GM12878 (cell line): ENCODE data around the gene POU5F1. TPM values are rescaled to one million over a fixed set of nuclear protein-coding genes. Genes with fewer than 3 reads are reported as not detected.

Experiments used
- ATAC-seq: fragments of 200-7000 bp; cut with Tn5 transposase; 3 replicates; pipeline ENCODE4 v1.9.1; 2020; ENCODE audit warnings: mild to moderate bottlenecking, moderate library complexity
- BruUV-seq: library from RNA; stranded (reverse); fragments of 400-500 nt; replicated peaks from 2 replicates; lab custom pipeline; 2021; lab: Mats Ljungman, UMichigan
- CTCF ChIA-PET: fragments of 300-600 bp; sonication (Branson Sonifier 250); formaldehyde crosslinking; extraction: SDS; loops from one replicate; lab custom pipeline; 2021; ENCODE audit warnings: inconsistent platforms; lab: Yijun Ruan, JAX
- POLR2A ChIA-PET: fragments of 350-600 bp; formaldehyde crosslinking; extraction: SDS; loops from one replicate; lab custom pipeline; 2021; ENCODE audit warnings: inconsistent platforms; lab: Charles Lee
- RAD21 ChIA-PET: fragments of 300-600 bp; sonication (Branson Sonifier 250); formaldehyde crosslinking; loops from one replicate; lab custom pipeline; 2023; ENCODE audit warnings: antibody characterized with exemption; ENCODE audit not compliant: unreplicated experiment; lab: Charles Lee
- SMC1A ChIA-PET: fragments of 300-600 bp; sonication (Branson Sonifier 250); formaldehyde crosslinking; loops from one replicate; lab custom pipeline; 2023; ENCODE audit not compliant: unreplicated experiment, uncharacterized antibody; lab: Charles Lee
- DNase-seq: peaks from one replicate; pipeline ENCODE4 v3.0.0-alpha.2; 2011; ENCODE audit warnings: low read depth, low spot score
- FAIRE-seq: peaks from 3 replicates; lab custom pipeline; 2011; peaks lifted over from hg19 to GRCh38; lab: Jason Lieb, UNC
- H2AFZ ChIP-seq: 2 replicates; pipeline ENCODE4 v1.6.0; 2011; ENCODE audit warnings: low read depth, low read length, control low read depth; ENCODE audit not compliant: control insufficient read depth
- H3K27ac ChIP-seq: 2 replicates; pipeline ENCODE4 v1.5.1; 2011; ENCODE audit warnings: control low read depth; ENCODE audit not compliant: control insufficient read depth, insufficient read depth
- H3K27me3 ChIP-seq, 2 experiments: replicated peaks in 1 of 2; 2 replicates each; pipeline versions ENCODE4 v1.6.0 to v1.6.1; 2011; ENCODE audit warnings: low read length in 1 of 2; ENCODE audit not compliant: control insufficient read depth in 2 of 2, insufficient read depth in 2 of 2
- H3K36me3 ChIP-seq, 2 experiments: 2 replicates each; pipeline ENCODE4 v1.5.1; 2011; ENCODE audit warnings: low read length in 1 of 2; ENCODE audit not compliant: control insufficient read depth in 2 of 2, insufficient read depth in 2 of 2
- H3K4me1 ChIP-seq: 2 replicates; pipeline ENCODE4 v1.6.1; 2011; ENCODE audit warnings: mild to moderate bottlenecking, low read length, moderate library complexity, mixed read lengths; ENCODE audit not compliant: control insufficient read depth, insufficient read depth
- H3K4me2 ChIP-seq: 2 replicates; pipeline ENCODE4 v1.6.0; 2011; ENCODE audit warnings: control low read depth; ENCODE audit not compliant: control insufficient read depth, insufficient read depth
- H3K4me3 ChIP-seq: fragments of 200-600 bp; sonication (generic); 2 replicates; pipeline ENCODE4 v1.5.1; 2016
- H3K79me2 ChIP-seq: 2 replicates; pipeline ENCODE4 v1.6.0; 2011; ENCODE audit warnings: low read length; ENCODE audit not compliant: control insufficient read depth, insufficient read depth
- H3K9ac ChIP-seq: 2 replicates; pipeline ENCODE4 v1.8.0; 2011; ENCODE audit warnings: low read length, control low read depth, mixed read lengths; ENCODE audit not compliant: control insufficient read depth, insufficient read depth
- H3K9me3 ChIP-seq: replicated peaks from 3 replicates; pipeline ENCODE4 v1.5.1; 2011; ENCODE audit warnings: mild to moderate bottlenecking, low read length; ENCODE audit not compliant: control insufficient read depth, insufficient read depth
- H4K20me1 ChIP-seq: 2 replicates; pipeline ENCODE4 v1.6.0; 2011; ENCODE audit not compliant: control insufficient read depth, insufficient read depth
- CEBPB ChIP-seq, 2 experiments: fragments of 150-350 bp in 1 of 2; IDR thresholded peaks; 2 replicates each; pipeline ENCODE4 v1.6.1; 2012 to 2014; ENCODE audit warnings: low read depth in 2 of 2, low read length in 2 of 2, borderline replicate concordance in 1 of 2, inconsistent platforms in 1 of 2
- DPF2 ChIP-seq: fragments of 450-650 bp; IDR thresholded peaks from 2 replicates; pipeline ENCODE4 v1.6.1; 2017; ENCODE audit warnings: mild to moderate bottlenecking
- EP300 ChIP-seq, 2 experiments: fragments of 150-350 bp in 1 of 2; IDR thresholded peaks; 2 replicates each; pipeline ENCODE4 v1.6.1; 2011 to 2012; ENCODE audit warnings: low read depth in 2 of 2, low read length in 2 of 2, borderline replicate concordance in 1 of 2, improper control_type of control experiment in 1 of 2, inconsistent platforms in 1 of 2; ENCODE audit not compliant: control insufficient read depth in 1 of 2
- IRF4 ChIP-seq: IDR thresholded peaks from 2 replicates; pipeline ENCODE4 v1.6.1; 2011; ENCODE audit warnings: low read depth, low read length
- MYB ChIP-seq: fragments of 150-350 bp; IDR thresholded peaks from 2 replicates; pipeline ENCODE4 v1.6.1; 2014; ENCODE audit warnings: mild to moderate bottlenecking, low read depth, low read length, borderline replicate concordance
- RBBP5 ChIP-seq: fragments of 200-600 bp; sonication (generic); conservative IDR thresholded peaks from 2 replicates; pipeline ENCODE4 v1.6.1; 2016
- SPI1 ChIP-seq: IDR thresholded peaks from 2 replicates; pipeline ENCODE4 v1.6.1; 2011; ENCODE audit warnings: low read depth, mild to moderate bottlenecking, low read length, moderate library complexity, borderline replicate concordance; ENCODE audit not compliant: insufficient read depth
- ZNF24 ChIP-seq: fragments of 450-650 bp; IDR thresholded peaks from 2 replicates; pipeline ENCODE4 v1.6.1; 2017; ENCODE audit warnings: antibody characterized with exemption, mild to moderate bottlenecking
- WGBS: methylation state at CpG from one replicate; pipeline ENCODE4 v1.1.6; 2016; ENCODE audit warnings: low lambda C conversion rate; ENCODE audit not compliant: insufficient replicate concordance, insufficient coverage; ENCODE audit errors: missing lambda C conversion rate; 5-methylcytosine and 5-hydroxymethylcytosine counted together
- in situ Hi-C: fragments of 300-500 bp; cut with MboI; formaldehyde crosslinking; loops from 9 replicates; pipeline ENCODE4 v1.14.3; 2018; ENCODE audit warnings: mixed read lengths
- intact Hi-C: fragments of 100-400 bp; cut with micrococcal nuclease; formaldehyde crosslinking; loops from one replicate; pipeline ENCODE4 v1.14.2; 2022; ENCODE audit not compliant: unreplicated experiment
- polyA plus RNA-seq, 11 experiments: library from polyadenylated mRNA; depleted of rRNA in 4 of 11; unstranded in 6 of 11; stranded (reverse) in 5 of 11; fragments of >200 nt; fragmentation: Nextera tagmentation in 4 of 11; fragmentation: Illumina TruSeq in 1 of 11; extraction: Ambion mirVana in 4 of 11; extraction: Trizol in 1 of 11; gene quantifications; 1 replicate in 1 of 11; 2 replicates in 10 of 11; pipeline versions ENCODE4 v1.2.1 to v1.2.3, GENCODE V29; 2011 to 2016; ENCODE audit warnings: inconsistent platforms in 2 of 11, missing spikeins in 2 of 11, low read depth in 1 of 11
- total RNA-seq, 4 experiments: library from RNA; depleted of rRNA in 3 of 4; stranded (reverse); fragments of >200 nt in 3 of 4; fragmentation: Illumina TruSeq in 1 of 4; extraction: Trizol in 1 of 4; gene quantifications; 2 replicates each; pipeline versions ENCODE4 v1.2.1 to v1.2.3, GENCODE V29; 2013 to 2021
- TF ChIP-seq, protein P1 (sequence below): IDR thresholded peaks from 2 replicates; pipeline ENCODE4 v1.6.1; 2011; ENCODE audit warnings: low read depth, mild to moderate bottlenecking, low read length, moderate library complexity, borderline replicate concordance; ENCODE audit errors: extremely low read depth
- TF ChIP-seq, protein P2 (sequence below): fragments of 450-650 bp; IDR thresholded peaks from 2 replicates; pipeline ENCODE4 v1.6.1; 2017; ENCODE audit warnings: antibody characterized with exemption, mild to moderate bottlenecking, moderate library complexity
- TF ChIP-seq, protein P3 (sequence below): IDR thresholded peaks from 2 replicates; pipeline ENCODE4 v1.6.1; 2012; ENCODE audit warnings: low read depth, low read length, improper control_type of control experiment
- TF ChIP-seq, protein P4 (sequence below), 3 experiments: IDR thresholded peaks in 2 of 3; conservative IDR thresholded peaks in 1 of 3; 2 replicates each; pipeline ENCODE4 v1.5.1; 2011; ENCODE audit warnings: low read depth in 3 of 3, low read length in 3 of 3, mild to moderate bottlenecking in 3 of 3, control low read depth in 2 of 3, moderate library complexity in 2 of 3, inconsistent platforms in 1 of 3, mixed read lengths in 1 of 3; ENCODE audit not compliant: control insufficient read depth in 2 of 3, insufficient read depth in 1 of 3; ENCODE audit errors: extremely low read depth in 1 of 3

Gene POU5F1
- total and polyA plus RNA-seq, 10 of the 15 experiments (the other 5 are each of a cell fraction or from before 2014, with no cell fraction given) = 1.4 to 5.5 (median 3.2) TPM

DNA sequence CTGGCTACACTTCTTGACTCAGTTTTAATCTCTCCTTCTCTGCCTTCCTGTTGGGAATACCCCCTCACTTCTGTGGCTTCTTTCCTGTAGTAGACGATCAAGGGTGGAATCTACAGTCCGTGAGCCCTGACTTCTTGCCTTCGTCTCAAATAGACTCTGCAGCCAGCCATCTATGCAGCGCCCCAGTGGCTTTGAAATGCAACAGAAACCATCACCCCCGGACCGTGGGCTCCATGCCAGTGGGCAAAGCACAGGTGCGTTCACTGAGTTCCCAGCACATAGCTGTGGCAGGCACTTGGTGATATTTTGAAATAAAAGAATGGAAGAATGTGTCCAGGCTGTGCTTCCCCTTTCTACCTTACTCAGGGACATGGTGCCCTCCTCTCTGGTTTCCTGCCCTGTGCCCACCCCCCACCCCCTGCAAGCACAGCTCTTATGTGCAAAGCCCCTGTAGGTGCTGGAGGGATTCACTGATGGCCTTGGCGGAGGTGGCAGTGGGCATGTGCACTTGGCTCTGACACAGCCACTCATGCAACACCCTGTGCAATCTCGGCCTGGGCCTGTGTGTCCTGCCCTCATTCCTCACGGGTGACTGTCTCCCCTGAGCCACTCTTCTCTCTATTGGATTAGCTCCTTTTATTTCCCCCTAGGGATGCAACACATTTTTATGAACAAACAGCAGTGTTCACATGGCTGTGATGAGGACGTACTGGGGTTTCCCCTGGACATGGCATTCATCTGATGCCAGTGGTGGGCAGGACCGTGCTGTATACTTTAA, 44.7 kb downstream of the POU5F1 start:
- H4K20me1 ChIP-seq = no peaks in the 10 kb centered on the region
- no peak for FAIRE-seq
- ATAC-seq = peak; percentile 9; the same call in 1 of the 3 replicates
- ChIA-PET SMC1A (interaction anchor here (1.2 to 1.9 kb wide), 3 partner anchors 10 to 68 kb away, joined by 3 to 5 read pairs (median 5); no protein-coding TSS in a partner anchor), POLR2A (interaction anchor here (0.6 to 1.2 kb wide), 2 partner anchors 34 to 269 kb away, joined by 4 to 7 read pairs; no protein-coding TSS in a partner anchor), CTCF (interaction anchor here (0.5 to 22.9 kb wide), 7 partner anchors 12 to 642 kb away, joined by 3 to 326 read pairs (median 8); no protein-coding TSS in a partner anchor), RAD21 (interaction anchor here (0.7 to 2.3 kb wide), 3 partner anchors 11 to 239 kb away, joined by 3 to 8 read pairs (median 3); no protein-coding TSS in a partner anchor)
- H3K4me1 ChIP-seq = no peaks in the 10 kb centered on the region; the same call in 1 of the 2 replicates
- H3K79me2 ChIP-seq = no peaks in the 10 kb centered on the region
- intact Hi-C loops (no loop called here), in situ Hi-C loops (no loop called here)
- no peaks in the 10 kb centered on the region; a peak in 4 of 4 replicates for H3K27me3 ChIP-seq
- no TSS peak for BruUV-seq
- H3K36me3 ChIP-seq = no peaks in the 10 kb centered on the region
- H3K4me3 ChIP-seq = no peak overlapping the region
- WGBS = 11% methylated on average over 12 of the region's 12 CpGs
- H3K4me2 ChIP-seq = no peak overlapping the region
- no peak overlapping the region for H2AFZ ChIP-seq
- no peak overlapping the region for H3K9ac ChIP-seq
- H3K9me3 ChIP-seq = no peaks in the 10 kb centered on the region
- DNase-seq = no peak
- H3K27ac ChIP-seq = no peak overlapping the region
- TF ChIP-seq, protein P1, sequence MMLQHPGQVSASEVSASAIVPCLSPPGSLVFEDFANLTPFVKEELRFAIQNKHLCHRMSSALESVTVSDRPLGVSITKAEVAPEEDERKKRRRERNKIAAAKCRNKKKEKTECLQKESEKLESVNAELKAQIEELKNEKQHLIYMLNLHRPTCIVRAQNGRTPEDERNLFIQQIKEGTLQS = no peak
- TF ChIP-seq DPF2 (no peak), RBBP5 (no peak), CEBPB (IDR thresholded peaks at IDR 0.05; ENCODE audit: borderline replicate concordance in 1 of 2, low read depth in 2 of 2, low read length in 2 of 2) (no peak), ZNF24 (no peak), MYB (no peak), SPI1 (no peak), EP300 (IDR thresholded peaks at IDR 0.05; ENCODE audit: borderline replicate concordance in 1 of 2, control insufficient read depth in 1 of 2, low read depth in 2 of 2, low read length in 2 of 2) (no peak), IRF4 (no peak)
- TF ChIP-seq, protein P2, sequence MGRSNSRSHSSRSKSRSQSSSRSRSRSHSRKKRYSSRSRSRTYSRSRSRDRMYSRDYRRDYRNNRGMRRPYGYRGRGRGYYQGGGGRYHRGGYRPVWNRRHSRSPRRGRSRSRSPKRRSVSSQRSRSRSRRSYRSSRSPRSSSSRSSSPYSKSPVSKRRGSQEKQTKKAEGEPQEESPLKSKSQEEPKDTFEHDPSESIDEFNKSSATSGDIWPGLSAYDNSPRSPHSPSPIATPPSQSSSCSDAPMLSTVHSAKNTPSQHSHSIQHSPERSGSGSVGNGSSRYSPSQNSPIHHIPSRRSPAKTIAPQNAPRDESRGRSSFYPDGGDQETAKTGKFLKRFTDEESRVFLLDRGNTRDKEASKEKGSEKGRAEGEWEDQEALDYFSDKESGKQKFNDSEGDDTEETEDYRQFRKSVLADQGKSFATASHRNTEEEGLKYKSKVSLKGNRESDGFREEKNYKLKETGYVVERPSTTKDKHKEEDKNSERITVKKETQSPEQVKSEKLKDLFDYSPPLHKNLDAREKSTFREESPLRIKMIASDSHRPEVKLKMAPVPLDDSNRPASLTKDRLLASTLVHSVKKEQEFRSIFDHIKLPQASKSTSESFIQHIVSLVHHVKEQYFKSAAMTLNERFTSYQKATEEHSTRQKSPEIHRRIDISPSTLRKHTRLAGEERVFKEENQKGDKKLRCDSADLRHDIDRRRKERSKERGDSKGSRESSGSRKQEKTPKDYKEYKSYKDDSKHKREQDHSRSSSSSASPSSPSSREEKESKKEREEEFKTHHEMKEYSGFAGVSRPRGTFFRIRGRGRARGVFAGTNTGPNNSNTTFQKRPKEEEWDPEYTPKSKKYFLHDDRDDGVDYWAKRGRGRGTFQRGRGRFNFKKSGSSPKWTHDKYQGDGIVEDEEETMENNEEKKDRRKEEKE = no peak
- TF ChIP-seq, protein P3, sequence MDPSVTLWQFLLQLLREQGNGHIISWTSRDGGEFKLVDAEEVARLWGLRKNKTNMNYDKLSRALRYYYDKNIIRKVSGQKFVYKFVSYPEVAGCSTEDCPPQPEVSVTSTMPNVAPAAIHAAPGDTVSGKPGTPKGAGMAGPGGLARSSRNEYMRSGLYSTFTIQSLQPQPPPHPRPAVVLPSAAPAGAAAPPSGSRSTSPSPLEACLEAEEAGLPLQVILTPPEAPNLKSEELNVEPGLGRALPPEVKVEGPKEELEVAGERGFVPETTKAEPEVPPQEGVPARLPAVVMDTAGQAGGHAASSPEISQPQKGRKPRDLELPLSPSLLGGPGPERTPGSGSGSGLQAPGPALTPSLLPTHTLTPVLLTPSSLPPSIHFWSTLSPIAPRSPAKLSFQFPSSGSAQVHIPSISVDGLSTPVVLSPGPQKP = no peak
- TF ChIP-seq, protein P4, sequence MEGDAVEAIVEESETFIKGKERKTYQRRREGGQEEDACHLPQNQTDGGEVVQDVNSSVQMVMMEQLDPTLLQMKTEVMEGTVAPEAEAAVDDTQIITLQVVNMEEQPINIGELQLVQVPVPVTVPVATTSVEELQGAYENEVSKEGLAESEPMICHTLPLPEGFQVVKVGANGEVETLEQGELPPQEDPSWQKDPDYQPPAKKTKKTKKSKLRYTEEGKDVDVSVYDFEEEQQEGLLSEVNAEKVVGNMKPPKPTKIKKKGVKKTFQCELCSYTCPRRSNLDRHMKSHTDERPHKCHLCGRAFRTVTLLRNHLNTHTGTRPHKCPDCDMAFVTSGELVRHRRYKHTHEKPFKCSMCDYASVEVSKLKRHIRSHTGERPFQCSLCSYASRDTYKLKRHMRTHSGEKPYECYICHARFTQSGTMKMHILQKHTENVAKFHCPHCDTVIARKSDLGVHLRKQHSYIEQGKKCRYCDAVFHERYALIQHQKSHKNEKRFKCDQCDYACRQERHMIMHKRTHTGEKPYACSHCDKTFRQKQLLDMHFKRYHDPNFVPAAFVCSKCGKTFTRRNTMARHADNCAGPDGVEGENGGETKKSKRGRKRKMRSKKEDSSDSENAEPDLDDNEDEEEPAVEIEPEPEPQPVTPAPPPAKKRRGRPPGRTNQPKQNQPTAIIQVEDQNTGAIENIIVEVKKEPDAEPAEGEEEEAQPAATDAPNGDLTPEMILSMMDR (IDR thresholded peaks at IDR 0.05 in 2 of 3, conservative IDR thresholded peaks at IDR 0.05 in 1 of 3; ENCODE audit: control insufficient read depth in 2 of 3, extremely low read depth in 1 of 3, insufficient read depth in 1 of 3, low read depth in 3 of 3, low read length in 3 of 3) = no peak
